ENCODE data around the gene FBXO21. TPM values are rescaled to one million over a fixed set of nuclear protein-coding genes. Genes with fewer than 3 reads are reported as not detected.
"Not testable (repeated sequence)": the region's sequence is repeated elsewhere in the genome, so short reads cannot be mapped to it uniquely, and the experiment has no call there.

FBXO21 gene
- total and polyA plus RNA-seq, 8 donors, result 31.3 to 52.4 (median 50.2) TPM

GRCh38 chr12:117231750-117232149, 41.5 kb upstream of the FBXO21 start:
- no peaks in the 10 kb centered on the region for H3K4me1 ChIP-seq
- H3K27me3 ChIP-seq, result peaks cover 0 to 41% of the 10 kb centered on the region in 2 donors
- no peak for ATAC-seq
- intact Hi-C loops (cut with DNase I), result no loop called here
- H3K4me3 ChIP-seq, result no peak overlapping the region
- H3K36me3 ChIP-seq, result no peaks in the 10 kb centered on the region
- DNase-seq, result no peak
- H3K27ac ChIP-seq, result no peak overlapping the region
- TF ChIP-seq CTCF (IDR thresholded peaks at IDR 0.05), result no peak
- H3K9me3 ChIP-seq, result no peaks in the 10 kb centered on the region

GRCh38 chr12:117228239-117228638, 38.0 kb upstream of the FBXO21 start:
- intact Hi-C loops (cut with DNase I), result no loop called here
- Histone ChIP-seq H3K27ac (no peak overlapping the region), H3K4me3 (no peak overlapping the region), H3K27me3 (peaks cover 0 to 25% of the 10 kb centered on the region in 2 donors), H3K36me3 (no peaks in the 10 kb centered on the region), H3K4me1 (no peaks in the 10 kb centered on the region), H3K9me3 (no peaks in the 10 kb centered on the region)
- DNase-seq (no peak), ATAC-seq (peak; percentile 31)
- TF ChIP-seq CTCF (IDR thresholded peaks at IDR 0.05), result no peak

- Histone ChIP-seq H3K9me3 (no peaks in the 10 kb centered on the region), H3K4me3 (no peak overlapping the region), H3K27me3 (peaks cover 0 to 19% of the 10 kb centered on the region in 2 donors), H3K4me1 (no peaks in the 10 kb centered on the region), H3K36me3 (no peaks in the 10 kb centered on the region), H3K27ac (no peak overlapping the region)
- TF ChIP-seq CTCF (IDR thresholded peaks at IDR 0.05), result no peak
- DNase-seq (no peak), ATAC-seq (no peak)
- intact Hi-C loops (cut with DNase I), result no loop called here
Observed at GRCh38 chr12:117227000-117227653, 36.9 kb upstream of the FBXO21 start.

GRCh38 chr12:117226505-117226904, 36.2 kb upstream of the FBXO21 start:
- H3K27ac ChIP-seq, result no peak overlapping the region
- H3K27me3 ChIP-seq, result peaks cover 0 to 13% of the 10 kb centered on the region in 2 donors
- H3K36me3 ChIP-seq, result no peaks in the 10 kb centered on the region
- DNase-seq (no peak), ATAC-seq (no peak)
- TF ChIP-seq CTCF (IDR thresholded peaks at IDR 0.05), result no peak
- H3K9me3 ChIP-seq, result no peaks in the 10 kb centered on the region
- no peaks in the 10 kb centered on the region for H3K4me1 ChIP-seq
- intact Hi-C loops (cut with DNase I), result no loop called here
- no peak overlapping the region for H3K4me3 ChIP-seq

- H3K27me3 ChIP-seq, result peaks cover 0 to 23% of the 10 kb centered on the region in 2 donors
- intact Hi-C loops (cut with DNase I), result no loop called here
- no peaks in the 10 kb centered on the region for H3K4me1 ChIP-seq
- DNase-seq, result no peak
- no peaks in the 10 kb centered on the region for H3K9me3 ChIP-seq
- no peak overlapping the region for H3K27ac ChIP-seq
- no peak overlapping the region for H3K4me3 ChIP-seq
- H3K36me3 ChIP-seq, result no peaks in the 10 kb centered on the region
- no peak for ATAC-seq
- TF ChIP-seq CTCF (IDR thresholded peaks at IDR 0.05), result no peak
Observed at GRCh38 chr12:117225179-117225578, 34.9 kb upstream of the FBXO21 start.

GRCh38 chr12:117220947-117221346, 30.7 kb upstream of the FBXO21 start:
- ATAC-seq; intact Hi-C loops (cut with DNase I); H3K9me3 ChIP-seq; H3K27ac ChIP-seq; DNase-seq; H3K4me1 ChIP-seq; H3K36me3 ChIP-seq; H3K4me3 ChIP-seq: not testable (repeated sequence)
- peaks cover 0 to 45% of the 10 kb centered on the region in 2 donors for H3K27me3 ChIP-seq
